Osteocyte (in vitro differentiated cells): Measurements from ENCODE around the gene SH3PXD2A. TPM values are rescaled to one million over a fixed set of nuclear protein-coding genes. Genes with fewer than 3 reads are reported as not detected.

Experiments
- DNase-seq: peaks from one replicate; pipeline ENCODE4 v3.0.0; 2021; ENCODE audit warnings: mixed read lengths; ENCODE audit not compliant: unreplicated experiment; ENCODE audit errors: extremely low spot score
- H3K27ac Mint-ChIP-seq: one replicate; pipeline ENCODE4 v1.8.0; 2021; ENCODE audit warnings: mild to moderate bottlenecking, mixed read lengths; ENCODE audit not compliant: unreplicated experiment
- H3K27me3 Mint-ChIP-seq: one replicate; pipeline ENCODE4 v1.8.0; 2021; ENCODE audit warnings: mixed read lengths; ENCODE audit not compliant: unreplicated experiment
- H3K36me3 Mint-ChIP-seq: one replicate; pipeline ENCODE4 v1.8.0; 2021; ENCODE audit warnings: mixed read lengths; ENCODE audit not compliant: unreplicated experiment
- H3K4me1 Mint-ChIP-seq: one replicate; pipeline ENCODE4 v1.8.0; 2021; ENCODE audit warnings: mixed read lengths; ENCODE audit not compliant: unreplicated experiment
- H3K4me3 Mint-ChIP-seq: one replicate; pipeline ENCODE4 v1.8.0; 2021; ENCODE audit warnings: mild to moderate bottlenecking, moderate library complexity, mixed read lengths; ENCODE audit not compliant: unreplicated experiment
- H3K9me3 Mint-ChIP-seq: one replicate; pipeline ENCODE4 v1.8.0; 2021; ENCODE audit warnings: mixed read lengths; ENCODE audit not compliant: unreplicated experiment
- CTCF ChIP-seq: fragments of 200-600 bp; sonication (generic); IDR thresholded peaks from 2 replicates; pipeline ENCODE4 v1.5.0; 2021; ENCODE audit warnings: antibody characterized with exemption, mild to moderate bottlenecking, moderate library complexity
- total RNA-seq: library from RNA; stranded (reverse); gene quantifications from 2 replicates; pipeline ENCODE4 v1.2.1, GENCODE V29; 2021

The SH3PXD2A gene
- total RNA-seq, 1 donor from 2014 or later, result 43.0 TPM

- peaks cover 37% of the 10 kb centered on the region for H3K4me1 Mint-ChIP-seq
- DNase-seq, result no peak
- no peaks in the 10 kb centered on the region for H3K36me3 Mint-ChIP-seq
- no peaks in the 10 kb centered on the region for H3K9me3 Mint-ChIP-seq
- peaks cover 34% of the 10 kb centered on the region for H3K27me3 Mint-ChIP-seq
- no peak overlapping the region for H3K4me3 Mint-ChIP-seq
- TF ChIP-seq CTCF, result no peak
- H3K27ac Mint-ChIP-seq, result no peak overlapping the region
Measured at GRCh38 chr10:103822800-103823199, 32.6 kb downstream of the SH3PXD2A start.

- TF ChIP-seq CTCF, result no peak
- Mint-ChIP-seq H3K9me3 (no peaks in the 10 kb centered on the region), H3K36me3 (no peaks in the 10 kb centered on the region), H3K4me1 (peaks cover 34% of the 10 kb centered on the region), H3K4me3 (no peak overlapping the region), H3K27ac (no peak overlapping the region), H3K27me3 (peaks cover 34% of the 10 kb centered on the region)
- no peak for DNase-seq
Measured at GRCh38 chr10:103822107-103822716, 33.2 kb downstream of the SH3PXD2A start.

GRCh38 chr10:103820101-103821062, 35.0 kb downstream of the SH3PXD2A start:
- H3K4me3 Mint-ChIP-seq, result no peak overlapping the region
- no peaks in the 10 kb centered on the region for H3K9me3 Mint-ChIP-seq

GRCh38 chr10:103819493-103819892, 35.9 kb downstream of the SH3PXD2A start:
- no peaks in the 10 kb centered on the region for H3K9me3 Mint-ChIP-seq
- peaks cover 37% of the 10 kb centered on the region for H3K4me1 Mint-ChIP-seq
- no peak for TF ChIP-seq CTCF
- peaks cover 30% of the 10 kb centered on the region for H3K27me3 Mint-ChIP-seq
- no peak overlapping the region for H3K27ac Mint-ChIP-seq
- no peak for DNase-seq
- H3K4me3 Mint-ChIP-seq, result no peak overlapping the region
- H3K36me3 Mint-ChIP-seq, result no peaks in the 10 kb centered on the region

More at GRCh38 chr10:103820101-103821062, 35.0 kb downstream of the SH3PXD2A start:
- TF ChIP-seq CTCF, result no peak
- Mint-ChIP-seq H3K4me1 (peaks cover 34% of the 10 kb centered on the region), H3K27ac (no peak overlapping the region), H3K36me3 (no peaks in the 10 kb centered on the region), H3K27me3 (peaks cover 33% of the 10 kb centered on the region)
- DNase-seq, result no peak

GRCh38 chr10:103818765-103819374, 36.5 kb downstream of the SH3PXD2A start:
- no peaks in the 10 kb centered on the region for H3K9me3 Mint-ChIP-seq
- H3K27ac Mint-ChIP-seq, result no peak overlapping the region
- H3K36me3 Mint-ChIP-seq, result no peaks in the 10 kb centered on the region
- H3K4me3 Mint-ChIP-seq, result no peak overlapping the region
- no peak for DNase-seq
- peaks cover 30% of the 10 kb centered on the region for H3K27me3 Mint-ChIP-seq
- TF ChIP-seq CTCF, result no peak
- peaks cover 37% of the 10 kb centered on the region for H3K4me1 Mint-ChIP-seq
